ENCODE measurements around the gene KIF16B. TPM values are rescaled to one million over a fixed set of nuclear protein-coding genes. Genes with fewer than 3 reads are reported as not detected.
"Not testable (repeated sequence)": the region's sequence is repeated elsewhere in the genome, so short reads cannot be mapped to it uniquely, and the experiment has no call there.

KIF16B gene
- polyA plus RNA-seq, 3 donors, result 21.7 to 24.9 (median 23.5) TPM

DNA sequence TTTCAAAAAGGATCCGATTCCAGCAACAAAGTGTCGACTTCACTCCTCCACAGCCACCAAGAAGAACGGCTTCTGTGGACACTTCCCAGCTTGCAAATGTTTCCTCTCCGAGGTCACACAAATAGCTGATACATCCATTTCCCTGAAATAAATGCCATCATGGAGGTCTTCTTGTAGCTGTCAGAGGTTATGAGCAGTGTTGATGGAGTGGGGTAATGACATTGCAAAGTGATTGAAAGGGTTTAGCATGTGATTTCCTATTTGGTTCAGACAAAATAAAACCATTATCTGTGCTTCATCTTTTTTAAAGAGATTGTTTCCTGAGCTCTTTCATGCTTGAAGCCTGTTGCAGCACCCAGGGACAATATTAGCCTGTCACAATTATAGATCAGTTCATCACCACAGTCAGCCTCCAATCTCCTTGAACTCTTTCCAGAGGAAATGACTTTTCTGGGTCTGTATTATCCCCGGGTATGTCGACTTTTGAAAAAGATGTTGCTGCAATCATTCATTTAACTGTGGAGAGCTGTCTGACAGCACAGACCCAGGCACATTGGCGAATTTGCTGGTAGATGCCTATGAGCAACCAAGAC lies 16.9 kb upstream of the KIF16B start:
- no peak for DNase-seq (ENCODE audit: low read depth in 3 of 3, low spot score in 2 of 3)

- no peak for DNase-seq (ENCODE audit: low read depth in 3 of 3, low spot score in 2 of 3)
Measured at GRCh38 chr20:16589623-16590022, 16.4 kb upstream of the KIF16B start.

DNA sequence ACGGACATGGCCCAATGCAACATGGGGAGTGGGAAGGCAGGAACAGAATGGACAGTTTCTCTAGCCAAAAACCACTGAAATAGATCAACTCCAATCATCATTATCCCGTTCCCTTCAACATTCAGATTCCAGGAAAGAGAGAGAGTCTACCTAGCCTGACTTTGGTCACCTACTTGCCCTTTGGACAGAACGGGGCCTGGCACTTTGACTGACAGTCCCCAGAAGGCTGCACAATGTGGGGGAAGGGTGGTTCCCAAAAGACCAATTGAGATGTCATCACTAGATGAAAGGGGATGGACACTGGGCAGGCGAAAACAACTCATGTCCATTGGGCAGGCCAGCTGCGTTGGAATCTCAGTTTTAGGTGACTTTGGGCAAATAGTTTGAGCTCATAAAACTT lies 15.0 kb upstream of the KIF16B start:
- no peak for DNase-seq (ENCODE audit: low read depth in 3 of 3, low spot score in 2 of 3)

GRCh38 chr20:16587066-16587465 lies 13.8 kb upstream of the KIF16B start:
- no peak for DNase-seq (ENCODE audit: low read depth in 3 of 3, low spot score in 2 of 3)

GRCh38 chr20:16583474-16583873 lies 10.2 kb upstream of the KIF16B start:
- DNase-seq (ENCODE audit: low read depth in 3 of 3, low spot score in 2 of 3), result no peak

DNA sequence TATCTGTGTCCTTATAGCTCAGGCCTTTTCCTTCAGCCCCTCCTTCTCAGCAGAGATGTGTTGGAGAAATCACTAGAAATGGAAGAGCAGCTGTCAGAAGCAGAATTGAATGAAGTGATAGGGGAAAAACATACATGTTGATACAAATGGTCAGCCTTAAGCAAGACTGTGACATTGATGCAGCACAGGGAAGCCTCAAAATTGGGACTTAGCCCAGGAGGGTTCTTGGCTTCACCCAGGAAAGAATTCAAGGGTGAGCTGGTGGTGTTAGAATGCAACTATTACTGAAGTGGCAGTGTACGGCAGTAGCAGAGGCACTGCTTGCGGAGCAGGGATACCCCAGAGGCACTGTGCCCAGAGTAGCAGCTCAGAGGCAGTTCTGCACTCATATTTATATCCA lies 8.0 kb upstream of the KIF16B start:
- DNase-seq (ENCODE audit: low read depth in 3 of 3, low spot score in 2 of 3), result no peak

DNA sequence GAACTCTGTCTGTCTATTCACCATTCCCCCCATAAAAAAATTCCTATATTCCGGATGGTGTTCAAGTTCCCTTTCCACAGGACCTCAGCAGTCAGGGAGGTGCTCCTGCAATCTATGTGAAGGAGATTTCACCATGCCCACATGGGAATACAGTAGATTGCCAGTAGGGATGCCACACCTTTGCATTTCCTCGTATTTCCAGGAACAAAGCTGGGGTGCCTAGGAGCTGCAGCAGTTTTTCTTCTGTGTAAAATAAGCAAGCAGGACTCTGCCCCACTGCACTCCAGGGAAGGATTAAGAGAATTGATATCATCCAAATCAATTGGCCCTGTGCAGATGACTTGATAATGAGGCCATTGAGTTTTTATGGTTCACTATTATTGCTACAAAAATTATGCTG lies 7.4 kb upstream of the KIF16B start:
- DNase-seq (ENCODE audit: low read depth in 3 of 3, low spot score in 2 of 3), result no peak

DNA sequence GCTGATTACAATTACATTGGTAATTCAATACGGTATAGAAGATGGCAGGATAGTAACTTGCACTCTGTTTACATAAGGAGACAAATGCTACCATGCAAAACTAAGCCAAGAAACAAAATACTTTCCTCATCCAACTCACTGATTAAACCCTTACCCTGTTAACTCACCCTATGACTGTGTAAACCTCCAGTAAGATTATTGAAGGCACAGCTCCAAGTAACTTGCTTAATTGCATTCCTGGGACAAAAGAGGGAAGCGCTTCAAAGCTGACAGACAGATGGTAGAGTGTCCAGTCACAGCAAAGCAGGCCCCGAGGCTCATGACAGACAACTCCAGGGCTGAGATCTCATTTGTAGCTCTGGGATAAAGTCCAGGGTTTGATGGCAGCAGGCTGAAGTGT lies 6.9 kb upstream of the KIF16B start:
- DNase-seq (ENCODE audit: low read depth in 3 of 3, low spot score in 2 of 3), result no peak

GRCh38 chr20:16576219-16576618 lies 3.0 kb upstream of the KIF16B start:
- DNase-seq (ENCODE audit: low read depth in 3 of 3, low spot score in 2 of 3), result no peak

- no peak for DNase-seq (ENCODE audit: low read depth in 3 of 3, low spot score in 2 of 3)
Measured at GRCh38 chr20:16575390-16576140, 2.3 kb upstream of the KIF16B start.

- DNase-seq (ENCODE audit: low read depth in 3 of 3, low spot score in 2 of 3), result no peak
Measured at GRCh38 chr20:16574656-16575355, 1.6 kb upstream of the KIF16B start.

- DNase-seq (ENCODE audit: low read depth in 3 of 3, low spot score in 2 of 3), result no peak
Measured at GRCh38 chr20:16571333-16571732, 1.9 kb downstream of the KIF16B start.

DNA sequence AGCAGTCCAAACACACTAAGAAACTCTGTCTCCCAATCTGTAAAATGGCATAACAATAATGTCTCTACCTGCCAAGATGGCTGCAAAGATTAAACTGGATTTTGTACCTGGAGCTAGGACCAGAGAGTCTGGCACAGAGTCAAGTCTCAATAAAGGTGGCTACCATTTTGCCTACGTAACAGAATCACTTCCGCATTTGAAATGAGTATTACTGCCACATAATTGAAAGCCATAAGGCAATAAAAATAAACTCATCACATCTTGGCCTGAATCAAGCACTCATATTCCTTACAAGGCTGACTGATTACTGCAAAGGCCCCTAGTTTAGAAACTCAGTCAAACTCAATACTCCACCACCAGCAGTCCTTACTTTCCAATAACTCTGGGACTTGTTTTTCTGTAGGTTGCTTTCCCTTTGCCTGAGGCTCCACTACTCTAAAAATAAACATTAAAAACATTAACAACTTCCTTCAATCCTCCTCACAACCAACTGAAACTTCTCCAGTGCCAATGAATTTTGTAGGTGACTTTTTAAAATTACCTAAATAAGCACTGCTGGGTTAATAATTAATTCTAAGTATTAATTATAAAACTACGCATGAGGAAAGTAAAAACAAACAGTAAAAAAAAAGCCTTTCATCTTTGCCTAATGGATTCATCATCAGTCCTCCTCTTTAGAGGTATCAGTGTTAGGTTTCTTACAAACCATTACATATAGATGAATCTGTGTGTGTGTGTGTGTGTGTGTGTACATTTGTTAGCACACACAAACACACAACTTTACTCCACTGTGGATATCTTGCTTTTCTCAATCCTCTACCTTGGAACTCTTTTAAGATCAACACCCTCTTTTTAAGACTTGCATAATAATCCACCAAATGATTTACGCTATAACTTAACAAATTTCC lies 3.7 kb downstream of the KIF16B start:
- no peak for DNase-seq (ENCODE audit: low read depth in 3 of 3, low spot score in 2 of 3)

- no peak for DNase-seq (ENCODE audit: low read depth in 3 of 3, low spot score in 2 of 3)
Measured at GRCh38 chr20:16566080-16566479, 7.2 kb downstream of the KIF16B start.

DNA sequence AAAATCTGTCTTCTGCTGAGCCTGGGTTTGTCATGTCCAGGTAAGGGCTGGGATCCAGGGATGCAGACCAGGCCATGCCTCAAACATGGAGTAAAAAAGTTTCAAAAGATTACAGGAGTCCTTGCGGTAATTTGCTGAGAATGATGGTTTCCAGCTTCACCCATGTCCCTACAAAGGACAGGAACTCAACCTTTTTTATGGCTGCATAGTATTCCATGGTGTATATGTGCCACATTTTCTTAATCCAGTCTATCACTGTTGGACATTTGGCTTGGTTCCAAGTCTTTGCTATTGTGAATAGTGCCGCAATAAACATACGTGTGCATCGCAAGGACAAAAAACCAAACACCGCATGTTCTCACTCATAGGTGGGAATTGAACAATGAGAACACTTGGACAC lies 9.2 kb downstream of the KIF16B start:
- DNase-seq (ENCODE audit: low read depth in 3 of 3, low spot score in 2 of 3), result not testable (repeated sequence)

GRCh38 chr20:16563066-16563806 lies 10.0 kb downstream of the KIF16B start:
- DNase-seq (ENCODE audit: low read depth in 3 of 3, low spot score in 2 of 3), result no peak

DNA sequence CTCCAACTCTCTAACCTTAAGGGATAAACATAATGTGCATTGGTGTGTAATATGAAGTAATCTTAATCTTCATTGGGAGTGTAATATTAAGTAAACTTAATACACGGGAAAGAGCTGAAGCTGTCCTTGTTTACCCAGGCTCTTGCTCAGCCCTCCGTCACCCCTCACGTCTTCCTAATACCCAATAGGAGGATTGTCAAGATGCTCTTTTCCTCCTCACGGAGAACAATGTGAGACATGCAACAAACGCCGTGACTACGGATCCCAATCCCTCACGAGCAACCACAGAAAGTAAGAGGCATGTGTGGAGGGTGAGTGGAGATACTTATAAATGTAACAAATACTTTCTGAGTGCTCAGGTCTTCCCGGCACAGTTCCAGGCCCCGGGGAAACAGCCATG lies 11.0 kb downstream of the KIF16B start:
- DNase-seq (ENCODE audit: low read depth in 3 of 3, low spot score in 2 of 3), result no peak

DNA sequence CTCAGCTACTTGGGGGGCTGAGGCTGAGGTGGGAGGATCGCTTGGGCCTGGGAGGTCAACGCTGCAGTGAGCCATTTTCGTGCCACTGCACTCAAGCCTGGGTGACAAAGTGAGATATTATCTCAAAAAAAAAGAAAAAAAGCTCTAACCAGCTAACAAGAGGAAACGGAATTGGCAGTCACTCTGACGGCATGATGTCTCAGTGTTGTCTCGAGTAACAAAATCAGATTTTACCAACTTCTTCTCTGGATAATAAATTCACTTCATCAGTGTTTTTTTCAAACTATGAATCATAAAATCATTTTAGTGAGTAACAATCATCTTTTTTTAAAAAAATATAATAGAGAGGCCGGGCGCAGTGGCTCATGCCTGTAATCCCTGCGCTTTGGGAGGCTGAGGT lies 12.6 kb downstream of the KIF16B start:
- no peak for DNase-seq (ENCODE audit: low read depth in 3 of 3, low spot score in 2 of 3)

- DNase-seq (ENCODE audit: low read depth in 3 of 3, low spot score in 2 of 3), result no peak
Measured at GRCh38 chr20:16560216-16560615, 13.0 kb downstream of the KIF16B start.

DNA sequence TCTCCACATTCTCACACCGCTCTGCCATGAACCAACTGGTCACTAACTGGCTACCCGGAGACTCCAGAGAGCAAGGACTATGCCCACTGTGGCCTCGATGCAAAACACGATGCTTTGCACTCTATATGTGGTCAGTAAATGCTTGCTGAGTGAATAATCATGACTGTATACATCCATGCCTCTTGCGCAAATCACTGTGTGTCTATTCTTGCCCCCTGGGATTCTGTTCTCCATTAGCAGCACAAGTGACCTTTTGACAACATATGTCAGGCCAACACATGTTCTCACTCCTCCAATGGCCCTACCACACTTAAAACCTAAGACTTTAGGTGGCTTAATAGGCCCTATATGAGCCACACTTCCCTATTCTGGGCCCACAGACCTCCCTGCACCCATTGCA lies 16.9 kb downstream of the KIF16B start:
- no peak for DNase-seq (ENCODE audit: low read depth in 3 of 3, low spot score in 2 of 3)
